ENCODE measurements around the gene STK17B. TPM values are rescaled to one million over a fixed set of nuclear protein-coding genes. Genes with fewer than 3 reads are reported as not detected.

STK17B gene
- total and polyA plus RNA-seq, 10 of the 15 experiments (the other 5 are each of a cell fraction or from before 2014, with no cell fraction given), result 21.2 to 108 (median 53.7) TPM

GRCh38 chr2:196215376-196215775 is 44.0 kb upstream of the STK17B start:
- FAIRE-seq, result no peak

More at GRCh38 chr2:196215376-196215775, 44.0 kb upstream of the STK17B start:
- Histone ChIP-seq H3K27me3 (replicated peaks in 1 of 2; ENCODE audit: control insufficient read depth in 2 of 2, insufficient read depth in 2 of 2, low read length in 1 of 2) (no peaks in the 10 kb centered on the region), H2AFZ (ENCODE audit: control insufficient read depth, low read depth, low read length) (no peak overlapping the region), H4K20me1 (ENCODE audit: control insufficient read depth, insufficient read depth) (no peaks in the 10 kb centered on the region), H3K4me2 (ENCODE audit: control insufficient read depth, insufficient read depth) (no peak overlapping the region), H3K4me1 (ENCODE audit: control insufficient read depth, insufficient read depth, low read length) (peaks cover 14% of the 10 kb centered on the region), H3K79me2 (ENCODE audit: control insufficient read depth, insufficient read depth, low read length) (no peaks in the 10 kb centered on the region), H3K9me3 (replicated peaks; ENCODE audit: control insufficient read depth, insufficient read depth, low read length) (no peaks in the 10 kb centered on the region; the same call in 2 of the 3 replicates), H3K4me3 (no peak overlapping the region), H3K27ac (ENCODE audit: control insufficient read depth, insufficient read depth) (no peak overlapping the region), H3K9ac (ENCODE audit: control insufficient read depth, insufficient read depth, low read length) (no peak overlapping the region), H3K36me3 (ENCODE audit: control insufficient read depth in 2 of 2, insufficient read depth in 2 of 2, low read length in 1 of 2) (peaks cover 0 to 5% of the 10 kb centered on the region in 2 experiments; a peak in 1 of 4 replicates)
- SMC1A ChIA-PET (ENCODE audit: uncharacterized antibody, unreplicated experiment), result interaction anchor here (0.7 to 3.7 kb wide), 11 partner anchors 10 to 137 kb away, joined by 3 to 24 read pairs (median 8); no protein-coding TSS in a partner anchor
- in situ Hi-C loops (cut with MboI), result no loop called here
- intact Hi-C loops (cut with micrococcal nuclease; ENCODE audit: unreplicated experiment), result no loop called here
- no peak for ATAC-seq
- TF ChIP-seq SMC3 (IDR thresholded peaks at IDR 0.05; ENCODE audit: borderline replicate concordance, low read length) (no peak), CBFB (IDR thresholded peaks at IDR 0.05; ENCODE audit: low read depth) (no peak), ELK1 (IDR thresholded peaks at IDR 0.05; ENCODE audit: low read depth, low read length) (no peak), YY1 (IDR thresholded peaks at IDR 0.05; ENCODE audit: low read depth, low read length) (no peak), GABPA (IDR thresholded peaks at IDR 0.05; ENCODE audit: low read depth) (no peak), PBX3 (IDR thresholded peaks at IDR 0.05; ENCODE audit: insufficient replicate concordance, low read depth, low read length) (no peak), ZNF384 (IDR thresholded peaks at IDR 0.05; ENCODE audit: borderline replicate concordance, low read depth, low read length) (no peak), CREB1 (IDR thresholded peaks at IDR 0.05; ENCODE audit: low read depth) (no peak)
- TF ChIP-seq, protein P1, sequence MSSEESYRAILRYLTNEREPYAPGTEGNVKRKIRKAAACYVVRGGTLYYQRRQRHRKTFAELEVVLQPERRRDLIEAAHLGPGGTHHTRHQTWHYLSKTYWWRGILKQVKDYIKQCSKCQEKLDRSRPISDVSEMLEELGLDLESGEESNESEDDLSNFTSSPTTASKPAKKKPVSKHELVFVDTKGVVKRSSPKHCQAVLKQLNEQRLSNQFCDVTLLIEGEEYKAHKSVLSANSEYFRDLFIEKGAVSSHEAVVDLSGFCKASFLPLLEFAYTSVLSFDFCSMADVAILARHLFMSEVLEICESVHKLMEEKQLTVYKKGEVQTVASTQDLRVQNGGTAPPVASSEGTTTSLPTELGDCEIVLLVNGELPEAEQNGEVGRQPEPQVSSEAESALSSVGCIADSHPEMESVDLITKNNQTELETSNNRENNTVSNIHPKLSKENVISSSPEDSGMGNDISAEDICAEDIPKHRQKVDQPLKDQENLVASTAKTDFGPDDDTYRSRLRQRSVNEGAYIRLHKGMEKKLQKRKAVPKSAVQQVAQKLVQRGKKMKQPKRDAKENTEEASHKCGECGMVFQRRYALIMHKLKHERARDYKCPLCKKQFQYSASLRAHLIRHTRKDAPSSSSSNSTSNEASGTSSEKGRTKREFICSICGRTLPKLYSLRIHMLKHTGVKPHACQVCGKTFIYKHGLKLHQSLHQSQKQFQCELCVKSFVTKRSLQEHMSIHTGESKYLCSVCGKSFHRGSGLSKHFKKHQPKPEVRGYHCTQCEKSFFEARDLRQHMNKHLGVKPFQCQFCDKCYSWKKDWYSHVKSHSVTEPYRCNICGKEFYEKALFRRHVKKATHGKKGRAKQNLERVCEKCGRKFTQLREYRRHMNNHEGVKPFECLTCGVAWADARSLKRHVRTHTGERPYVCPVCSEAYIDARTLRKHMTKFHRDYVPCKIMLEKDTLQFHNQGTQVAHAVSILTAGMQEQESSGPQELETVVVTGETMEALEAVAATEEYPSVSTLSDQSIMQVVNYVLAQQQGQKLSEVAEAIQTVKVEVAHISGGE (CRISPR knock-in tag; IDR thresholded peaks at IDR 0.05), result no peak
- TF ChIP-seq, protein P2, sequence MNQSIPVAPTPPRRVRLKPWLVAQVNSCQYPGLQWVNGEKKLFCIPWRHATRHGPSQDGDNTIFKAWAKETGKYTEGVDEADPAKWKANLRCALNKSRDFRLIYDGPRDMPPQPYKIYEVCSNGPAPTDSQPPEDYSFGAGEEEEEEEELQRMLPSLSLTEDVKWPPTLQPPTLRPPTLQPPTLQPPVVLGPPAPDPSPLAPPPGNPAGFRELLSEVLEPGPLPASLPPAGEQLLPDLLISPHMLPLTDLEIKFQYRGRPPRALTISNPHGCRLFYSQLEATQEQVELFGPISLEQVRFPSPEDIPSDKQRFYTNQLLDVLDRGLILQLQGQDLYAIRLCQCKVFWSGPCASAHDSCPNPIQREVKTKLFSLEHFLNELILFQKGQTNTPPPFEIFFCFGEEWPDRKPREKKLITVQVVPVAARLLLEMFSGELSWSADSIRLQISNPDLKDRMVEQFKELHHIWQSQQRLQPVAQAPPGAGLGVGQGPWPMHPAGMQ (IDR thresholded peaks at IDR 0.05; ENCODE audit: borderline replicate concordance), result no peak
- CTCF ChIA-PET, result interaction anchor here (0.9 to 1.3 kb wide), 3 partner anchors 15 to 137 kb away, joined by 3 read pairs; no protein-coding TSS in a partner anchor
- 92% methylated on average over 6 of the region's 6 CpGs for WGBS (ENCODE audit: insufficient coverage, insufficient replicate concordance, low lambda C conversion rate, missing lambda C conversion rate)
- RAD21 ChIA-PET (ENCODE audit: unreplicated experiment), result interaction anchor here (1.1 to 2.1 kb wide), 6 partner anchors 10 to 33 kb away, joined by 3 to 6 read pairs (median 4); no protein-coding TSS in a partner anchor
- POLR2A ChIA-PET, result interaction anchor here (0.9 to 2.6 kb wide), 4 partner anchors 18 to 48 kb away, joined by 3 to 14 read pairs (median 3); no protein-coding TSS in a partner anchor
- BruUV-seq (replicated peaks), result no TSS peak
- no peak for DNase-seq (ENCODE audit: low read depth, low spot score)

Measured in GM12878 (cell line).